ENCODE results near the gene COL18A1. TPM values are rescaled to one million over a fixed set of nuclear protein-coding genes. Genes with fewer than 3 reads are reported as not detected.

Gene COL18A1
- total and polyA plus RNA-seq, 2 experiments from 2014 or later, result 97.1 to 140 TPM

DNA sequence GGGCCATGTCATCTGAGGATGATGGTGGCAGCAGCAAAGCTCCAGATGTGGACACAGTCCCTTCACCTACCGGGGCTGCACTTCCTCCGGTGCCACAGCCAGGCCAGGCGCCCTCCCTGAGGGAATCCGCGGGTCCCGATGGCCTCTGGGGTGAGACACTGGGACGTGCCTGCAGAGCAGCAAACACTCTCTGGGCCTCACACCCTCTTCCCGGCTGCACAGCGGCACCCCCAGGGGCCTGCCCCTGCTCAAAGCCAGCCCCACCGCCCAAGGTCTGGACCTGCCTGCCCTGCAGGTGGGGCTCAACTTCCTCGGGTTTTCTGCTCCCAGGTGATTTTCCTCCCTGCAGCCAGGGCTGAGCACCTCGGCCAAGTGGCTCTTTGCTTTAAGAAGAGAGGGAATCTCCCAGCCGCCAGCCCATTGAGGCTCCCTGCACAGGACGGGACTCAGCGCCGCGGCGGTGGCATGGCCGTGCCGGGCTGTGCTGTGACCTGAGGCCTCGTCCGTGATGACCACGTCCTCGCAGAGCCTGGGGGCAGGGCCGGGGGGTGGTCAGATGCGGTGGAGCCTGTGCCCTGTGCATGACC lies 21.3 kb upstream of the COL18A1 start:
- Histone ChIP-seq H3K27me3 (no peaks in the 10 kb centered on the region), H3K36me3 (replicated peaks; ENCODE audit: insufficient read depth, low read depth) (no peaks in the 10 kb centered on the region), H3K4me2 (no peak overlapping the region), H3K4me3 (no peak overlapping the region), H3K79me2 (no peaks in the 10 kb centered on the region), H2AFZ (no peak overlapping the region), H4K20me1 (ENCODE audit: insufficient read depth, poor library complexity, severe bottlenecking) (no peaks in the 10 kb centered on the region), H3K9me2 (replicated peaks; ENCODE audit: insufficient read depth) (no peaks in the 10 kb centered on the region), H3K4me1 (ENCODE audit: insufficient read depth) (peaks cover 7% of the 10 kb centered on the region), H3K9me3 (ENCODE audit: low read depth) (no peaks in the 10 kb centered on the region), H3K27ac (no peak overlapping the region)
- 78% methylated on average over 26 of the region's 26 CpGs for WGBS (ENCODE audit: low lambda C conversion rate, missing lambda C conversion rate)
- DNase-seq (ENCODE audit: low spot score), result no peak
- TF ChIP-seq EZH2phosphoT487 (IDR thresholded peaks at IDR 0.05; ENCODE audit: low read depth, severe bottlenecking, unreplicated experiment), result no peak
- TF ChIP-seq EZH2 (IDR thresholded peaks at IDR 0.05; ENCODE audit: borderline replicate concordance), result no peak
- TF ChIP-seq CTCF (IDR thresholded peaks at IDR 0.05; ENCODE audit: poor library complexity), result no peak

- Histone ChIP-seq H3K27ac (no peak overlapping the region), H3K4me1 (ENCODE audit: insufficient read depth) (peaks cover 6% of the 10 kb centered on the region), H3K79me2 (no peaks in the 10 kb centered on the region), H3K4me3 (no peak overlapping the region), H3K9me2 (replicated peaks; ENCODE audit: insufficient read depth) (no peaks in the 10 kb centered on the region), H4K20me1 (ENCODE audit: insufficient read depth, poor library complexity, severe bottlenecking) (no peaks in the 10 kb centered on the region), H2AFZ (no peak overlapping the region), H3K27me3 (no peaks in the 10 kb centered on the region), H3K9me3 (ENCODE audit: low read depth) (no peaks in the 10 kb centered on the region), H3K4me2 (no peak overlapping the region), H3K36me3 (replicated peaks; ENCODE audit: insufficient read depth, low read depth) (no peaks in the 10 kb centered on the region)
- no peak for TF ChIP-seq EZH2phosphoT487 (IDR thresholded peaks at IDR 0.05; ENCODE audit: low read depth, severe bottlenecking, unreplicated experiment)
- no peak for TF ChIP-seq EZH2 (IDR thresholded peaks at IDR 0.05; ENCODE audit: borderline replicate concordance)
- no peak for TF ChIP-seq CTCF (IDR thresholded peaks at IDR 0.05; ENCODE audit: poor library complexity)
- 73% methylated on average over 30 of the region's 30 CpGs for WGBS (ENCODE audit: low lambda C conversion rate, missing lambda C conversion rate)
- no peak for DNase-seq (ENCODE audit: low spot score)
Measured at GRCh38 chr21:45384656-45385548, 20.1 kb upstream of the COL18A1 start.

DNA sequence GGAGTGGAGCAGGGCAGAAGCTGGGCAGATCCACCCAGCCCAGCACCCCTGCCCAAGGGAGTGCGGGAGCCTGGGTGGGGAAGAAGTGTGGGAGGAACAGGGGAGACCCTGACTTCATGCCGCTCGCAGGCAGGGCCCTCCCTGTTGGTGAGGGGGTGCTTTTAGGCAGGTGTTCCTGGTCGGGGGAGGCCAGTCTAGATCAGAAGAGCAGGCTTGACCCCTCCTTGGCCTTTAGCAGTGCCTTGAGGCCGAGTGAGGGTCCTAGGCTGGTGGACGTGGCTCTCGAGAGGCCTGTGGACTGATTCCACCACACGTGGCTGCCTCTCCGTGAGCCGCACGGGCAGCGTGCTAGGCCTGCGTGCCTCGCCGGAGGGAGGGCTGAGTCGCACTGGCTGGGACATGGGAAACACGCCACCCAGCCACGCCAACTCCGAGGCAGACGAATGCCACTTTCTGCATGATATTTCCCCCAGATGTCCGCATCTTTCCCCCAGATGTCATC lies 19.4 kb upstream of the COL18A1 start:
- no peak for DNase-seq (ENCODE audit: low spot score)
- H3K27ac ChIP-seq, result no peak overlapping the region
- H3K9me2 ChIP-seq (replicated peaks; ENCODE audit: insufficient read depth), result no peaks in the 10 kb centered on the region
- H4K20me1 ChIP-seq (ENCODE audit: insufficient read depth, poor library complexity, severe bottlenecking), result no peaks in the 10 kb centered on the region
- TF ChIP-seq EZH2phosphoT487 (IDR thresholded peaks at IDR 0.05; ENCODE audit: low read depth, severe bottlenecking, unreplicated experiment), result no peak
- TF ChIP-seq EZH2 (IDR thresholded peaks at IDR 0.05; ENCODE audit: borderline replicate concordance), result no peak
- TF ChIP-seq CTCF (IDR thresholded peaks at IDR 0.05; ENCODE audit: poor library complexity), result no peak
- WGBS (ENCODE audit: low lambda C conversion rate, missing lambda C conversion rate), result 96% methylated on average over 20 of the region's 21 CpGs
- H3K4me2 ChIP-seq, result no peak overlapping the region
- no peak overlapping the region for H3K4me3 ChIP-seq
- H2AFZ ChIP-seq, result no peak overlapping the region
- no peaks in the 10 kb centered on the region for H3K36me3 ChIP-seq (replicated peaks; ENCODE audit: insufficient read depth, low read depth)
- H3K9me3 ChIP-seq (ENCODE audit: low read depth), result no peaks in the 10 kb centered on the region
- no peaks in the 10 kb centered on the region for H3K27me3 ChIP-seq
- H3K79me2 ChIP-seq, result no peaks in the 10 kb centered on the region
- peaks cover 6% of the 10 kb centered on the region for H3K4me1 ChIP-seq (ENCODE audit: insufficient read depth)

Measured in hepatocyte (in vitro differentiated cells).